Astrocyte (in vitro differentiated cells and primary cell): Measurements from ENCODE around the gene PPP1R1B.

Experiments
- EZH2 ChIP-seq: IDR thresholded peaks from 2 replicates; pipeline ENCODE4 v1.6.1; 2012; ENCODE audit warnings: mild to moderate bottlenecking, low read length, inconsistent platforms; ENCODE audit not compliant: insufficient read depth
- TF ChIP-seq, protein P1 (sequence below): IDR thresholded peaks from 2 replicates; pipeline ENCODE4 v1.5.1; 2011; ENCODE audit warnings: low read depth, mild to moderate bottlenecking, inconsistent platforms, low read length, moderate library complexity; ENCODE audit not compliant: insufficient read depth

DNA sequence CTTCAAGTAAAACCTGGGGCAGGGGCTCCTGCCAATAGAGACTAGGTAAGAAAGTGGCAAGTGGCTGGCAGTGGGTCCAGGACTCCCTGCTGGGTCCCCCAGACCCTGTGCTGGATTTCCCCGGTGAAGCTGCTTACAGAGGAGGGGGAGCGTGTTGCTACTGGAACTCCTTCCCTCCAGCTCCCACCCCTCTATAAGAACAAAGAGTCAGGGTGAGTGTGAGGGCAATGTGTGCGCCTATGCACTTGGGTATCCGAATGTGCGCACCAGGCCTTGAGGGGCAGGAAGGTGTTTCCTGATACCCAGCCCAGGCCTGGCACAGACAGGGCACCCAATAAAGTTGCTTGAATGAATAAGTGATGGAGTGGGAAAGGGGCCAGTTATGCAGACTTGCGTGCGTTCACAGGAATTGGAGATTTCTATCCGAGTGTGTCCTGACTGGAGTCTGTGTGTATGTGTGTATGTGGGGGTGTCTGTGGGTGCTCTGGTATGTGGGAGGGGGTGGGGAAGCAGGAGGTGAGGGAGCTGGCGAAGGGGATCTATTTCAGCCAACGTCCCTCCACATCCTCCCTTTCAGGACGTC lies 30.7 kb upstream of the PPP1R1B start:
- no peak for TF ChIP-seq EZH2
- TF ChIP-seq, protein P1, sequence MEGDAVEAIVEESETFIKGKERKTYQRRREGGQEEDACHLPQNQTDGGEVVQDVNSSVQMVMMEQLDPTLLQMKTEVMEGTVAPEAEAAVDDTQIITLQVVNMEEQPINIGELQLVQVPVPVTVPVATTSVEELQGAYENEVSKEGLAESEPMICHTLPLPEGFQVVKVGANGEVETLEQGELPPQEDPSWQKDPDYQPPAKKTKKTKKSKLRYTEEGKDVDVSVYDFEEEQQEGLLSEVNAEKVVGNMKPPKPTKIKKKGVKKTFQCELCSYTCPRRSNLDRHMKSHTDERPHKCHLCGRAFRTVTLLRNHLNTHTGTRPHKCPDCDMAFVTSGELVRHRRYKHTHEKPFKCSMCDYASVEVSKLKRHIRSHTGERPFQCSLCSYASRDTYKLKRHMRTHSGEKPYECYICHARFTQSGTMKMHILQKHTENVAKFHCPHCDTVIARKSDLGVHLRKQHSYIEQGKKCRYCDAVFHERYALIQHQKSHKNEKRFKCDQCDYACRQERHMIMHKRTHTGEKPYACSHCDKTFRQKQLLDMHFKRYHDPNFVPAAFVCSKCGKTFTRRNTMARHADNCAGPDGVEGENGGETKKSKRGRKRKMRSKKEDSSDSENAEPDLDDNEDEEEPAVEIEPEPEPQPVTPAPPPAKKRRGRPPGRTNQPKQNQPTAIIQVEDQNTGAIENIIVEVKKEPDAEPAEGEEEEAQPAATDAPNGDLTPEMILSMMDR, result no peak
